Ovary (tissue), 3 donors: Measurements from ENCODE around the gene SRGAP2B.
"Not testable (repeated sequence)": the region's sequence is repeated elsewhere in the genome, so short reads cannot be mapped to it uniquely, and the experiment has no call there.

Source experiments
- CTCF ChIP-seq, 3 donors: fragments of 450-650 bp in 2 of 3; fragments of 200-600 bp in 1 of 3; IDR thresholded peaks; one replicate each; pipeline versions ENCODE4 v1.5.1 to v1.8.0; 2016 to 2022; ENCODE audit warnings: antibody characterized with exemption in 3 of 3, mild to moderate bottlenecking in 1 of 3
- POLR2A ChIP-seq: fragments of 450-650 bp; IDR thresholded peaks from one replicate; pipeline ENCODE4 v1.6.1; 2017; ENCODE audit warnings: antibody characterized with exemption, mild to moderate bottlenecking, moderate library complexity
- donor health status: DM: no; HTN: no; CAD: no.

GRCh38 chr1:145008388-145008787 is 86.7 kb downstream of the SRGAP2B start:
- not testable (repeated sequence) for TF ChIP-seq POLR2A; CTCF (IDR thresholded peaks at IDR 0.05)
